HTR-8/SVneo (cell line): ENCODE data around the gene MRPS23.

Experiments used
- DNase-seq: peaks from one replicate; pipeline ENCODE4 v3.0.0; 2011; ENCODE audit warnings: low spot score, mixed read lengths; ENCODE audit not compliant: insufficient read length
- FAIRE-seq: peaks from 2 replicates; lab custom pipeline; 2011; peaks lifted over from hg19 to GRCh38; lab: Jason Lieb, UNC

Gene MRPS23

GRCh38 chr17:57810721-57811637 is 38.9 kb downstream of the MRPS23 start:
- FAIRE-seq: peak; percentile 90
- DNase-seq: peak; percentile 63

GRCh38 chr17:57809879-57810278 is 40.0 kb downstream of the MRPS23 start:
- FAIRE-seq: no peak
- no peak for DNase-seq

GRCh38 chr17:57808882-57809281 is 41.0 kb downstream of the MRPS23 start:
- DNase-seq: no peak
- FAIRE-seq: peak; percentile 85

GRCh38 chr17:57806167-57806830 is 43.5 kb downstream of the MRPS23 start:
- no peak for FAIRE-seq
- DNase-seq: no peak

GRCh38 chr17:57803021-57803420 is 46.8 kb downstream of the MRPS23 start:
- peak; percentile 73 for FAIRE-seq
- DNase-seq: no peak

- DNase-seq (no peak), FAIRE-seq (no peak)
Observed at GRCh38 chr17:57801044-57801711, 48.7 kb downstream of the MRPS23 start.

GRCh38 chr17:57794841-57795240 is 55.0 kb downstream of the MRPS23 start:
- DNase-seq (no peak), FAIRE-seq (no peak)

GRCh38 chr17:57788725-57789124 is 61.1 kb downstream of the MRPS23 start:
- no peak for FAIRE-seq
- no peak for DNase-seq

- FAIRE-seq (no peak), DNase-seq (no peak)
Observed at GRCh38 chr17:57785022-57785421, 64.8 kb downstream of the MRPS23 start.
